HEK293 (cell line): ENCODE data around the gene EDEM2.

Experiments used
- ZBTB20 ChIP-seq: fragments of 450-650 bp; formaldehyde crosslinking; IDR thresholded peaks from 2 replicates; pipeline ENCODE4 v1.5.1; 2016; ENCODE audit warnings: missing biosample characterization, missing genetic modification characterization
- TF ChIP-seq, protein P1 (sequence below): fragments of 450-650 bp; formaldehyde crosslinking; conservative IDR thresholded peaks from 2 replicates; pipeline ENCODE4 v1.5.1; 2016; ENCODE audit warnings: low read depth, missing biosample characterization, missing genetic modification characterization
- TF ChIP-seq, protein P2 (sequence below): fragments of 450-650 bp; formaldehyde crosslinking; IDR thresholded peaks from 2 replicates; pipeline ENCODE4 v1.5.1; 2016; ENCODE audit warnings: missing biosample characterization, missing genetic modification characterization
- TF ChIP-seq, protein P3 (sequence below): fragments of 450-650 bp; formaldehyde crosslinking; IDR thresholded peaks from 2 replicates; pipeline ENCODE4 v1.5.1; 2016; ENCODE audit warnings: missing biosample characterization, missing genetic modification characterization

DNA sequence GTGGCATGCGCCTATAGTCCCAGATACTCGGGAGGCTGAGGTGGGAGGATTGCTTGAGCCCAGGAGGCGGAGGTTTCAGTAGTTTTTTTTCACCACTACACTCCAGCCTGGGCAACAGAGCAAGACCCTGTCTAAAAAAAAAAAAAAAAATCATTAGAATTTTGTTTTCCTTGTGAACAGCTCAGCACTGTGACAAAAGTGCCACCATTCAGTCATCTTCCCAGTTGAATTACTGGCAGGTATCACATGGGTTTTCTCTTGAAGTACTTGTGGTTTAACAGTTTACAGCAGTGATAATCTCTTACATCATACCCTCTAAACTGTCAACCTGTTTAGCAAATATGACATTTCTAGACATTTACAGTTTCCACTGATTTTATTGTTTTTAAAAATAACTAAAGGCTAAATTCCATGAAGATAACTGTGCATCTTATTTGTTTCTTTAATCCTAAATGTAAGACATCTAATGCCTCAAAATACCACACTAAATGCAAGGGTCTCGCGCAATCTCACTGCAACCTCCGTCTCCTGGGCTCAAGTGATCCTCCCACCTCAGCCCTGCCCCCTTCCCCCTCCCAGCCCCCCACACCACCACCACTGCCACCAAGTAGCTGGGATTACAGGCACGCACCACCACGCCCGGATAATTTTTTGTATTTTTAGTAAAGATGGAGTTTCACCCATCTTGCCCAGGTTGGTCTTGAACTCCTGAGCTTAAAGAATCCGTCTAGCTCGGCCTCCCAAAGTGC, 61.5 kb downstream of the EDEM2 start:
- TF ChIP-seq, protein P1, sequence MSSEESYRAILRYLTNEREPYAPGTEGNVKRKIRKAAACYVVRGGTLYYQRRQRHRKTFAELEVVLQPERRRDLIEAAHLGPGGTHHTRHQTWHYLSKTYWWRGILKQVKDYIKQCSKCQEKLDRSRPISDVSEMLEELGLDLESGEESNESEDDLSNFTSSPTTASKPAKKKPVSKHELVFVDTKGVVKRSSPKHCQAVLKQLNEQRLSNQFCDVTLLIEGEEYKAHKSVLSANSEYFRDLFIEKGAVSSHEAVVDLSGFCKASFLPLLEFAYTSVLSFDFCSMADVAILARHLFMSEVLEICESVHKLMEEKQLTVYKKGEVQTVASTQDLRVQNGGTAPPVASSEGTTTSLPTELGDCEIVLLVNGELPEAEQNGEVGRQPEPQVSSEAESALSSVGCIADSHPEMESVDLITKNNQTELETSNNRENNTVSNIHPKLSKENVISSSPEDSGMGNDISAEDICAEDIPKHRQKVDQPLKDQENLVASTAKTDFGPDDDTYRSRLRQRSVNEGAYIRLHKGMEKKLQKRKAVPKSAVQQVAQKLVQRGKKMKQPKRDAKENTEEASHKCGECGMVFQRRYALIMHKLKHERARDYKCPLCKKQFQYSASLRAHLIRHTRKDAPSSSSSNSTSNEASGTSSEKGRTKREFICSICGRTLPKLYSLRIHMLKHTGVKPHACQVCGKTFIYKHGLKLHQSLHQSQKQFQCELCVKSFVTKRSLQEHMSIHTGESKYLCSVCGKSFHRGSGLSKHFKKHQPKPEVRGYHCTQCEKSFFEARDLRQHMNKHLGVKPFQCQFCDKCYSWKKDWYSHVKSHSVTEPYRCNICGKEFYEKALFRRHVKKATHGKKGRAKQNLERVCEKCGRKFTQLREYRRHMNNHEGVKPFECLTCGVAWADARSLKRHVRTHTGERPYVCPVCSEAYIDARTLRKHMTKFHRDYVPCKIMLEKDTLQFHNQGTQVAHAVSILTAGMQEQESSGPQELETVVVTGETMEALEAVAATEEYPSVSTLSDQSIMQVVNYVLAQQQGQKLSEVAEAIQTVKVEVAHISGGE (tag by site-specific recombination), result no peak
- no peak for TF ChIP-seq ZBTB20
- TF ChIP-seq, protein P2, sequence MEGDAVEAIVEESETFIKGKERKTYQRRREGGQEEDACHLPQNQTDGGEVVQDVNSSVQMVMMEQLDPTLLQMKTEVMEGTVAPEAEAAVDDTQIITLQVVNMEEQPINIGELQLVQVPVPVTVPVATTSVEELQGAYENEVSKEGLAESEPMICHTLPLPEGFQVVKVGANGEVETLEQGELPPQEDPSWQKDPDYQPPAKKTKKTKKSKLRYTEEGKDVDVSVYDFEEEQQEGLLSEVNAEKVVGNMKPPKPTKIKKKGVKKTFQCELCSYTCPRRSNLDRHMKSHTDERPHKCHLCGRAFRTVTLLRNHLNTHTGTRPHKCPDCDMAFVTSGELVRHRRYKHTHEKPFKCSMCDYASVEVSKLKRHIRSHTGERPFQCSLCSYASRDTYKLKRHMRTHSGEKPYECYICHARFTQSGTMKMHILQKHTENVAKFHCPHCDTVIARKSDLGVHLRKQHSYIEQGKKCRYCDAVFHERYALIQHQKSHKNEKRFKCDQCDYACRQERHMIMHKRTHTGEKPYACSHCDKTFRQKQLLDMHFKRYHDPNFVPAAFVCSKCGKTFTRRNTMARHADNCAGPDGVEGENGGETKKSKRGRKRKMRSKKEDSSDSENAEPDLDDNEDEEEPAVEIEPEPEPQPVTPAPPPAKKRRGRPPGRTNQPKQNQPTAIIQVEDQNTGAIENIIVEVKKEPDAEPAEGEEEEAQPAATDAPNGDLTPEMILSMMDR, result no peak
- TF ChIP-seq, protein P3, sequence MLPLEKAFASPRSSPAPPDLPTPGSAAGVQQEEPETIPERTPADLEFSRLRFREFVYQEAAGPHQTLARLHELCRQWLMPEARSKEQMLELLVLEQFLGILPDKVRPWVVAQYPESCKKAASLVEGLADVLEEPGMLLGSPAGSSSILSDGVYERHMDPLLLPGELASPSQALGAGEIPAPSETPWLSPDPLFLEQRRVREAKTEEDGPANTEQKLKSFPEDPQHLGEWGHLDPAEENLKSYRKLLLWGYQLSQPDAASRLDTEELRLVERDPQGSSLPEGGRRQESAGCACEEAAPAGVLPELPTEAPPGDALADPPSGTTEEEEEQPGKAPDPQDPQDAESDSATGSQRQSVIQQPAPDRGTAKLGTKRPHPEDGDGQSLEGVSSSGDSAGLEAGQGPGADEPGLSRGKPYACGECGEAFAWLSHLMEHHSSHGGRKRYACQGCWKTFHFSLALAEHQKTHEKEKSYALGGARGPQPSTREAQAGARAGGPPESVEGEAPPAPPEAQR (tag by site-specific recombination), result no peak
